OCI-LY1 (cell line): ENCODE measurements around the gene SLX4IP.

Source experiments
- H2AFZ ChIP-seq: fragments of 200-600 bp; sonication (generic), shearing (Covaris generic); 2 replicates; pipeline ENCODE4 v1.6.0; 2014; ENCODE audit warnings: antibody characterized with exemption, mild to moderate bottlenecking, low read length
- H3F3A ChIP-seq: fragments of 200-600 bp; sonication (generic), shearing (Covaris generic); 2 replicates; pipeline ENCODE4 v1.6.0; 2014; ENCODE audit warnings: mild to moderate bottlenecking, antibody characterized with exemption, low read length, moderate library complexity; ENCODE audit not compliant: insufficient read depth
- H3K27ac ChIP-seq: fragments of 200-600 bp; sonication (generic); 2 replicates; pipeline ENCODE4 v1.5.1; 2014; ENCODE audit warnings: low read length, mixed run types, mild to moderate bottlenecking, low read depth; ENCODE audit not compliant: poor library complexity, severe bottlenecking
- H3K27me3 ChIP-seq: fragments of 200-600 bp; sonication (generic); 2 replicates; pipeline ENCODE4 v1.6.0; 2014; ENCODE audit warnings: antibody characterized with exemption, mild to moderate bottlenecking, low read length, moderate library complexity; ENCODE audit not compliant: insufficient read depth
- H3K36me3 ChIP-seq: fragments of 200-600 bp; sonication (generic); 2 replicates; pipeline ENCODE4 v1.6.1; 2014; ENCODE audit warnings: mild to moderate bottlenecking, antibody characterized with exemption, low read length, moderate library complexity, mixed read lengths; ENCODE audit not compliant: insufficient read depth
- H3K4me1 ChIP-seq: fragments of 200-600 bp; sonication (generic); 2 replicates; pipeline ENCODE4 v1.5.1; 2014; ENCODE audit warnings: mild to moderate bottlenecking, low read length, moderate library complexity; ENCODE audit not compliant: insufficient read depth, severe bottlenecking
- H3K4me2 ChIP-seq: fragments of 200-600 bp; sonication (generic), shearing (Covaris generic); 2 replicates; pipeline ENCODE4 v1.6.1; 2014; ENCODE audit warnings: low read length
- H3K4me3 ChIP-seq: fragments of 200-600 bp; sonication (generic); 2 replicates; pipeline ENCODE4 v1.5.1; 2014; ENCODE audit warnings: low read length, low read depth, mild to moderate bottlenecking, mixed read lengths; ENCODE audit not compliant: poor library complexity, severe bottlenecking
- H3K79me2 ChIP-seq: fragments of 200-600 bp; shearing (Covaris generic); 2 replicates; pipeline ENCODE4 v1.6.1; 2016; ENCODE audit warnings: mixed run types, low read length, mixed read lengths; ENCODE audit not compliant: insufficient read depth
- H3K9ac ChIP-seq: fragments of 200-600 bp; sonication (generic), shearing (Covaris generic); 2 replicates; pipeline ENCODE4 v1.6.1; 2014; ENCODE audit warnings: mild to moderate bottlenecking, low read length, mixed read lengths
- H3K9me2 ChIP-seq: fragments of 200-600 bp; sonication (generic), shearing (Covaris generic); 2 replicates; pipeline ENCODE4 v1.6.1; 2014; ENCODE audit warnings: low read depth, mild to moderate bottlenecking, low read length, mixed read lengths
- H3K9me3 ChIP-seq: fragments of 200-600 bp; shearing (Covaris generic); 2 replicates; pipeline ENCODE4 v1.6.1; 2014; ENCODE audit warnings: low read length, mixed read lengths
- H4K20me1 ChIP-seq: fragments of 200-600 bp; sonication (generic), shearing (Covaris generic); 2 replicates; pipeline ENCODE4 v1.6.0; 2016; ENCODE audit warnings: mild to moderate bottlenecking, low read length; ENCODE audit not compliant: insufficient read depth
- EZH2 ChIP-seq: fragments of 200-600 bp; sonication (generic), shearing (Covaris generic); IDR thresholded peaks from 2 replicates; pipeline ENCODE4 v1.8.0; 2017; ENCODE audit warnings: borderline replicate concordance, mixed run types, mild to moderate bottlenecking, antibody characterized with exemption, low read length, moderate library complexity, mixed read lengths
- TF ChIP-seq, protein P1 (sequence below): fragments of 200-600 bp; sonication (generic), shearing (Covaris generic); IDR thresholded peaks from 2 replicates; pipeline ENCODE4 v1.5.1; 2017; ENCODE audit warnings: mild to moderate bottlenecking, antibody characterized with exemption, low read length, moderate library complexity, mixed read lengths

Gene SLX4IP

GRCh38 chr20:10595266-10595665, 160.2 kb downstream of the SLX4IP start:
- Histone ChIP-seq H3K4me2 (no peak overlapping the region), H3F3A (no peaks in the 10 kb centered on the region), H3K4me1 (no peaks in the 10 kb centered on the region), H4K20me1 (no peaks in the 10 kb centered on the region), H3K36me3 (peaks cover 9% of the 10 kb centered on the region; the same call in 1 of the 2 replicates), H3K27me3 (no peaks in the 10 kb centered on the region), H3K9me2 (no peaks in the 10 kb centered on the region), H3K9ac (no peak overlapping the region), H2AFZ (no peak overlapping the region), H3K79me2 (no peaks in the 10 kb centered on the region), H3K27ac (no peak overlapping the region), H3K4me3 (no peak overlapping the region), H3K9me3 (no peaks in the 10 kb centered on the region)
- no peak for TF ChIP-seq EZH2
- TF ChIP-seq, protein P1, sequence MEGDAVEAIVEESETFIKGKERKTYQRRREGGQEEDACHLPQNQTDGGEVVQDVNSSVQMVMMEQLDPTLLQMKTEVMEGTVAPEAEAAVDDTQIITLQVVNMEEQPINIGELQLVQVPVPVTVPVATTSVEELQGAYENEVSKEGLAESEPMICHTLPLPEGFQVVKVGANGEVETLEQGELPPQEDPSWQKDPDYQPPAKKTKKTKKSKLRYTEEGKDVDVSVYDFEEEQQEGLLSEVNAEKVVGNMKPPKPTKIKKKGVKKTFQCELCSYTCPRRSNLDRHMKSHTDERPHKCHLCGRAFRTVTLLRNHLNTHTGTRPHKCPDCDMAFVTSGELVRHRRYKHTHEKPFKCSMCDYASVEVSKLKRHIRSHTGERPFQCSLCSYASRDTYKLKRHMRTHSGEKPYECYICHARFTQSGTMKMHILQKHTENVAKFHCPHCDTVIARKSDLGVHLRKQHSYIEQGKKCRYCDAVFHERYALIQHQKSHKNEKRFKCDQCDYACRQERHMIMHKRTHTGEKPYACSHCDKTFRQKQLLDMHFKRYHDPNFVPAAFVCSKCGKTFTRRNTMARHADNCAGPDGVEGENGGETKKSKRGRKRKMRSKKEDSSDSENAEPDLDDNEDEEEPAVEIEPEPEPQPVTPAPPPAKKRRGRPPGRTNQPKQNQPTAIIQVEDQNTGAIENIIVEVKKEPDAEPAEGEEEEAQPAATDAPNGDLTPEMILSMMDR: no peak

DNA sequence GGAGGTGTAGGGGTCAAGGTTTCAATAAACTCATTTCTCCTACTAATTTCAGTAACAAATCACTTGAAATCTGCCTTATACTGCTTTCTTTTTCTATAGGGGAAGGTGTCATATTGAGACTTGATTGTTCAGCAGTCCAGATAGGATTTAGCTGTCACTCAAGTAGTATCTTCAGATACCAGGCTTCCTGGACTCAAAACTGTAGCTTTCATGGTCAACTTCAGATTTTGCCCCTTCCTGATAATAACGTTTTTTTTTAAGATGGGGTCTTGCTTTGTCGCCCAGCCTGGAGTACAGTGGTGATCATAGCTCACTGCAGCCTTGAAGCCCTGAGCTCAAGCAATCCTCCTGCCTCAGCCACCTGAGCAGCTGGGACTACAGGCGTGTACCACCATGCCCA, 160.9 kb downstream of the SLX4IP start:
- no peaks in the 10 kb centered on the region for H3K4me1 ChIP-seq
- no peaks in the 10 kb centered on the region for H4K20me1 ChIP-seq
- peaks cover 10% of the 10 kb centered on the region; the same call in 1 of the 2 replicates for H3K36me3 ChIP-seq
- no peaks in the 10 kb centered on the region for H3F3A ChIP-seq
- no peaks in the 10 kb centered on the region for H3K79me2 ChIP-seq
- H3K9ac ChIP-seq: no peak overlapping the region
- TF ChIP-seq EZH2: no peak
- TF ChIP-seq, protein P1: no peak
- no peaks in the 10 kb centered on the region for H3K27me3 ChIP-seq
- no peak overlapping the region for H3K27ac ChIP-seq
- no peak overlapping the region for H3K4me2 ChIP-seq
- H2AFZ ChIP-seq: no peak overlapping the region
- H3K4me3 ChIP-seq: no peak overlapping the region
- H3K9me3 ChIP-seq: no peaks in the 10 kb centered on the region
- no peaks in the 10 kb centered on the region for H3K9me2 ChIP-seq

DNA sequence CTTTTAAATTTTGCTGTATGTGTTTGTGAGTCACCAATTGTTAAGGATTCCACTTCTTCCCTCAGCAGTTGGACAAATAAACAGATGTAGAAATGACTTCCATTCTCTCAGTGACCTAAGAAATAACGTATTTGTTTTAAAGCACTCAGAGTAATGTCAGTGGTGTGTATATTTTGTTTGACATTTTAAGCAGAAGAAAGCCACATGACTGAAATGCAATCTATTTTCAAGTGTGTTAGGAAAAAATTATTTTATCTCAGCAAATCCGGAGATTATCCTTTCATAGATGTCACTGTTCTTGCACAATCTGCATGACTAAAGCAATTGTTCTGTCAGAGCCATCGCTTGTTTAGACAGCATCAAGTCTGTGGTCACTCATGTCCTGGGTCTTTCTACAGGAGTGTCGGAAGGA, 161.6 kb downstream of the SLX4IP start:
- H3K79me2 ChIP-seq: no peaks in the 10 kb centered on the region
- H3K36me3 ChIP-seq: peaks cover 16% of the 10 kb centered on the region
- no peak overlapping the region for H3K9ac ChIP-seq
- no peak overlapping the region for H2AFZ ChIP-seq
- no peak overlapping the region for H3K27ac ChIP-seq
- no peak overlapping the region for H3K4me2 ChIP-seq
- no peaks in the 10 kb centered on the region for H3K9me2 ChIP-seq
- H3K4me3 ChIP-seq: no peak overlapping the region
- no peaks in the 10 kb centered on the region for H3K4me1 ChIP-seq
- H3F3A ChIP-seq: no peaks in the 10 kb centered on the region; the same call in 1 of the 2 replicates
- H4K20me1 ChIP-seq: no peaks in the 10 kb centered on the region
- H3K9me3 ChIP-seq: no peaks in the 10 kb centered on the region
- H3K27me3 ChIP-seq: no peaks in the 10 kb centered on the region
- no peak for TF ChIP-seq EZH2
- TF ChIP-seq, protein P1: no peak
